C4-2B (cell line): ENCODE measurements around the gene PADI3.

Source experiments
- ZFX ChIP-seq: fragments of 450-650 bp; IDR thresholded peaks from 2 replicates; pipeline ENCODE4 v1.6.1; 2017
- TF ChIP-seq, protein P1 (sequence below): fragments of 450-650 bp; conservative IDR thresholded peaks from 2 replicates; pipeline ENCODE4 v1.5.1; 2017; ENCODE audit warnings: mild to moderate bottlenecking

DNA sequence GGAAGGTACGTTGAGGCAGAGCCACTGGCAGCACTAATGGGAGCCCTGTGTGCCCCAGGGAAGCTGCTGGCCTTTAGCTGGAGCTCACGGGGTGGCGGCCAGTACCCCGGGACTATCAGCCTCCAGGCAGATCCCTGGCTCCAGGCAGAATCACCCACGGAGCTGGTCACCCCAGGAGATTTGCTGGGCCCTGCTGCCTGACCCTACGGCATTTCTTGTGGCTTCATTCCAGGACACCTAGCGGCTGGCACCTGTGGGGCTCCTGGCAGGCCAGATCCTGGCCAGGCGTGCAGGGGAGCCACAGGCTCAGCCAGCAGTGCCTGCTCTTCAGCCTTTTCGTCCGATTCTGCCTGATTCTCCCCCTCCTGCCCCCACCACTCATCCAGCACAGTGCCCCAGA lies 36.9 kb upstream of the PADI3 start:
- TF ChIP-seq, protein P1, sequence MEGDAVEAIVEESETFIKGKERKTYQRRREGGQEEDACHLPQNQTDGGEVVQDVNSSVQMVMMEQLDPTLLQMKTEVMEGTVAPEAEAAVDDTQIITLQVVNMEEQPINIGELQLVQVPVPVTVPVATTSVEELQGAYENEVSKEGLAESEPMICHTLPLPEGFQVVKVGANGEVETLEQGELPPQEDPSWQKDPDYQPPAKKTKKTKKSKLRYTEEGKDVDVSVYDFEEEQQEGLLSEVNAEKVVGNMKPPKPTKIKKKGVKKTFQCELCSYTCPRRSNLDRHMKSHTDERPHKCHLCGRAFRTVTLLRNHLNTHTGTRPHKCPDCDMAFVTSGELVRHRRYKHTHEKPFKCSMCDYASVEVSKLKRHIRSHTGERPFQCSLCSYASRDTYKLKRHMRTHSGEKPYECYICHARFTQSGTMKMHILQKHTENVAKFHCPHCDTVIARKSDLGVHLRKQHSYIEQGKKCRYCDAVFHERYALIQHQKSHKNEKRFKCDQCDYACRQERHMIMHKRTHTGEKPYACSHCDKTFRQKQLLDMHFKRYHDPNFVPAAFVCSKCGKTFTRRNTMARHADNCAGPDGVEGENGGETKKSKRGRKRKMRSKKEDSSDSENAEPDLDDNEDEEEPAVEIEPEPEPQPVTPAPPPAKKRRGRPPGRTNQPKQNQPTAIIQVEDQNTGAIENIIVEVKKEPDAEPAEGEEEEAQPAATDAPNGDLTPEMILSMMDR = no peak
- no peak for TF ChIP-seq ZFX
